HG03066 (cell line): ENCODE measurements around the gene SLC7A6.
"Not testable (repeated sequence)": the region's sequence is repeated elsewhere in the genome, so short reads cannot be mapped to it uniquely, and the experiment has no call there.

ENCODE experiments used
- ATAC-seq: cut with Tn5 transposase; IDR thresholded peaks from one replicate; pipeline ENCODE4 v1.9.1; 2021; ENCODE audit warnings: low read depth; ENCODE audit not compliant: unreplicated experiment

The SLC7A6 gene

DNA sequence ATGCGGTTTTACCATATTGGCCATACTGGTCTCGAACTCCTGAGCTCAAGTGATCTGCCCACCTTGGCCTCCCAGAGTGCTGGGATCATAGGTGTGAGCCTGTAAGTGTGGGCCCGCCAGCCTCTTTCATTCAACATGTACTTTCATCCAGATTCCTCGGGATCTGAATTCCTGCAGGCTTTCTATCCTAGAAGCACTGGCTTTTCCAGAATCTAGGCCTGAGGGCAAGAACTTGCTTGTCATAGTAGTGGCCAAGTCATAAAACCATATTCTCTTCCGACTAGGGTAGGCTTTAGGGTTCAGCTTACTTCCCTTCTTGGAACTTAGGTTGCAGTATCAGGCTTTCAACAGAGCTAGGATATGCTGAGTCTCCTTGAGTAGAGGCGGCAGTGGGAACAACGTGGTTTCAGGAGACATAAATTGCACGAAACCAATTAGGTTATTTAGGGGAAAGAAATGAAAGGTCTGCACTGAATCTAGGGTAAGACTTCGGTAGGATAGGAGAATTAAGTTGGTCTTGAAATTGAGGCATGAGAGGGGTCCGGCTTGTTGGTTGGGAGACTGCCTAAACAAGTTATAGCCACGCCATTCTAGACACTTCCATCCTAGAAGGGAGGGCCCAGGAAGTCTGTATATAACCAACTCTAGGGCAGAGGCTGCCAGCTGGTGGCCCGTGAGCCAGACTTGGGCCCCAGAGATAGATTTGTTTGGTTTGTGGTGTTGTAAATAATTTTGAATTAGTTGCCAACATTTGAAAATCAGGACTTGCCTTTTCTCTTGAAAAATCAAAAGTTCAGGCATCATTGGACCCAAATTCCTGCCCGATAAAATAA, 15.6 kb downstream of the SLC7A6 start:
- no peak for ATAC-seq

DNA sequence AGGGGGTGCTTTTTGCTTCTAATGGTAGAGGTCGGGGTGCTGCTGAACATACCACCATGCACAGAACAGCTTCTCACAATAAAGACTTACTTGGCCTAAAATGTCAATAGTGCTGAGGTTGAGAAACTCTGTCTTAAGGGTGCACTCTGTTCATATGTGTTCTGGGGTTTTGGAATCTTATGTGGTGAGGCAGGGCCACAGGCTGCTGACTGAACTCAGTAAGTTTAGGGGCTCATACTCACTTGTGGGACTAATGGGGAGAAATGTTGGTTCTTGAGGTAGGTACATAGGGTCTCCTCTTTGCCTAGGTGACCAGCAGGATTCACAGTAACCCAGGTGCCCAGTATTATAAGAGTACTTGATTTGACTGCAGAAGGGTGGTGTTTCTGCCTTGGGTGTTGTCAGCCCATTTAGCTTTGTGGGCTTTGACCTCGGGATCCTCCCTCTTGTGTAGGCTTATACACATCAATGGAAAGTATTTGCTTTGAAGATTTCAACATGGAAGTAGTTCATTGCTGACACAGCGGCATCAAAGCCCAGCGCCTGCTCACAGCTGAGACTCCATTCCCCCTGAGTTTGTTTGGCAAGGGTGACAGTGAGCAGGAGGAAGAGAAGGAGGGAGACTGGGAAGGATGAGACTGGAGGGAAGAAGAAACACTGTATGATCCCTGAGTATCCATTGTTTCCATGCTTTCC, 17.2 kb downstream of the SLC7A6 start:
- ATAC-seq: no peak

DNA sequence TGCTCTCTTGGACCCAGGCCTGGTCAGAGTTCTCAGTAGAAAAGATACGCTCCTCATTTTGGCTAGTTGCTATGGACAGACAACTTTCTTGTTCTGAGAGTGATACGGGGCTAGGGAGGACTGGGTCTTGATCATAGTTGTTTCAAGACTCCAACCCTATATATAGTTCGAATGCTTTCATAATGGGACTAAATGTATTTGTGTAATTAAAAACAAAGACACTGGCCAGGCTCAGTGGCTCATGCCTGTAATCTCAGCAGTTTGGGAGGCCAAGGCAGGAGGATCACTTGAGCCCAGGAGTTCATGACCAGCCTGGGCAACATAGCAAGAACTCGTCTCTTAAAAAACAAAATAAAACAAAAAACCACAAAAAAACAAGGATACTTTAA, 17.7 kb downstream of the SLC7A6 start:
- no peak for ATAC-seq

DNA sequence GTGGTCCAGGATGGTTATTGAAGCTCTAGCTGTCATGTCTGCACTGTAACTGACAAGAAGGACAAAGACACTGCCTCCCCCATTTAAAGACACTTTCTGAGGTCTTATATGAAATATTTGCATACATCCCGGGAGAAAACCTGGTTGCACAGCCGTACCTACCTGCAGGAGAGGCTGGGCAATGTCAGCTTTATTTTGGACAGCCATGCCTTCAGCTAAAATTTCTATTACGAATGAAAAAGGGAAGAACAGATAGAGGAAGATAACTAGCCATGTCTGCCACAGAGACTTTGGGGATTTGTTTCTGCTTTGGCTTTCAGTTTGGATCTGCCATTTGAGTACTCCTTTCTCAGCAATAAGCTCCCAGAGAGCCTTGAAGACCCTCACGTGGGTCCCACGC, 19.0 kb downstream of the SLC7A6 start:
- no peak for ATAC-seq

DNA sequence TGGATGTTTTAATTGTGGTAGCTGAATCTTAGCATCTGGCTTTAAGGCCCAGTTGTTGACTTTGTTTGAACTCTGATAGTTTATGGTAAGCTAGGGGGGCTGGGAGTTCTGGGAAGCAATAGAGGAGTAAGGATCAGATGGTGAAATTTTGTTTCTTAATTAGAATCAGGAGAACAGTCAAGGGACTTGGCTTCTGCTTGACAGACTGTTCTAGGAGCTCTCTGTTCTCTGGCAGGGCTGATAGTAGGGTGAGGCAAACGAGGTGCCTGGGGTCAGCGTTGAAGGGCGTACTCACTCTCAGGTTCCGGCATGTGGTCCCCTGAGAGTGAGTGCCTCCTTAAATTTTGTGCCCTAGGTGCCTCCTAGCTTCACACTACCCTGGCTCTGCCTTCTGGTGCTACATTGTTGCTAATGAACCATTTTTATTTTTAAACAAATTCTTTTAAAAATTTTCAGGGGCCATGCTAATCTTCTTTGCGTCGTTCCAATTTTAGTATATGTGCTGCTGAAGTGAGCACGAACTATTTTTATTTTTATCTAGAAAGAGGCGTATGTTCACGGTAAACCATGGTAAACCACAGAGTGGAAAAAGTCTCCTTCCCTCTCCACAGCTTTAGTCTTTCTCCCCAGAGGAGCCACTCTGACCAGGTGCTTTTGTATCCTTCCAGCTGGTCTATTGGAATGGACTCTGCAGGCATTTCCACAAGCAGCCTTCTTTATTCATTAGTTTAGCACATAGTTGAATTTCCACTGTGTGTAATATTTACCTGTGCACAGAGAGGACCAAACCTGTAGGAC, 19.7 kb downstream of the SLC7A6 start:
- ATAC-seq: no peak

DNA sequence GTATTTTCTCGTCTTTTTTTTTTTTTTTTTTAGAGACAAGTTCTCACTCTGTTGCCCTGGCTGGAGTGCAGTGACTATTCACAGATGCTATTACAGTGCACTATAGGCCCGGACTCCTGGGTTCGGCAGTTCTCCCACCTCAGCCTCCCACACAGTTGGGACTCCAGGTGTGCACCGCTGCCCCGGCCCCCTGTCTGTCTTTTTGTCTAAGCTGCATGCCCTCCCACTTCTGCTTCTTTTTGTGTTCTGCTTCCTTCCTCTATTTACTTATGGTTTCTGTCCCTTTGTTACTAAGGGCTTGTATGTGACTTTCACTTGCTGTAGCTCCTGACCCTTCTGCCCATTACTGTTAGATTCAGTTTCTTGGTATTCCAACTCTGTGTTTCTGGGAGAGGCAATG, 20.5 kb downstream of the SLC7A6 start:
- ATAC-seq: peak; percentile 55

DNA sequence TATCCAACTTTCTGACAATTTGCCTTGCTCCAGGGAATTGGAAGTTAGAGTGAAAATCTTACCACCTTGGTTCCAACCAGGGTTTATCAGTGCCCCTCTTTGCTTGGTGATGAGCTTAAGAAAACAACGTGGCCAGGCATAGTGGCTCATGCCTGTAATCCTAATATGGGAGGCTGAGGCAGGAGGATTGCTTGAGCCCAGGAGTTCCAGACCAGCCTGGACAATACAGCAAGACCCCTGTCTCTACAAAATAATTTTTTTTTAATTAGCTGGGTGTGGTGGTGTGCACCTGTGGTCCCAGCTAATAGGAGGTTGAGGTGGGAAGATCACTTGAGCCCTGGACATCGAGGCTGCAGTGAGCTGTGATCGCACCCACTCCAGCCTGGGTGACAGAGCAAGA, 21.4 kb downstream of the SLC7A6 start:
- ATAC-seq: no peak

DNA sequence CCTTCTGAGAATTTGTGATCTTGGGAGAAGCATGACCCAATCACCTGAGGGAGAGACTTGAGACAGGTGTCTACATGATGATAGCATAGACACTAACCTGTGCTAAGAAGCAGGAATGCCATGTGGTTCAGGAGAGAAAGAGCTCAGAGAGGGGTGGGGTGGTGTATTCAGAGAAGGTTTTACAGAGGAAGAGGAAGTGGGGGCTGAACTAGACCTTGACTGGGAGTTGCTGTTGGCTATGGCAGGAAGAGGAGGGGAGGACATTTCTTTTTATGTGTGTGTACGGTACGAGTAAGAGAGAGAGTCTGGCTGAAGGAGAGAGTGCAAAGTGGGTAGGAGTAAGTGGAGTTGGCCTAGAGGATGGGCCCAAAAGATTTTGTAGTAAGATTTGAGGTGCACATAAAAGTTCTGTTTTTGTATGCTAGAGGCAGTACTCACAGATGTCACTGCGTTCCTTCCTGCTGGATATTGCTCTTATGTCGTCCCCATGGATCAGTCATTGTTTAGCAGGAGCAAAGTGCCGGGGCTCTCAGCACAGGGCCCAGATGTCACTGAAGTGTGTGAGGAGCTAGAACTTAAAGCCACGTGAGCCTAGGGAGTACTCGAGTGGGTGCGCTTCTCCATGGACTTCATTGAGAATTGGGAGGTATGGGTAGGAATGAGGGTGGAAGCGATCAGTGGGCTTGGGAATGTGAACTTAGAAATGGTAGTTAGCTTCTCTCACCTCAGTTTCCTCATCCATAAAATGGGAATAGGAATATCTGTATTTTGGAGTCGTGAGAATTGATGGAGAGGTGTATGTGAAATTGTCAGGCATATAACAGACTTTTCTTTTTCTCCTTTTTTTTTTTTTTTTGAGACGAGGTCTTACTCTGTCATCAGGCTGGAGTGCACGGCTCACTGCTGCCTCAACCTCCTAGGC, 22.1 kb downstream of the SLC7A6 start:
- no peak for ATAC-seq

DNA sequence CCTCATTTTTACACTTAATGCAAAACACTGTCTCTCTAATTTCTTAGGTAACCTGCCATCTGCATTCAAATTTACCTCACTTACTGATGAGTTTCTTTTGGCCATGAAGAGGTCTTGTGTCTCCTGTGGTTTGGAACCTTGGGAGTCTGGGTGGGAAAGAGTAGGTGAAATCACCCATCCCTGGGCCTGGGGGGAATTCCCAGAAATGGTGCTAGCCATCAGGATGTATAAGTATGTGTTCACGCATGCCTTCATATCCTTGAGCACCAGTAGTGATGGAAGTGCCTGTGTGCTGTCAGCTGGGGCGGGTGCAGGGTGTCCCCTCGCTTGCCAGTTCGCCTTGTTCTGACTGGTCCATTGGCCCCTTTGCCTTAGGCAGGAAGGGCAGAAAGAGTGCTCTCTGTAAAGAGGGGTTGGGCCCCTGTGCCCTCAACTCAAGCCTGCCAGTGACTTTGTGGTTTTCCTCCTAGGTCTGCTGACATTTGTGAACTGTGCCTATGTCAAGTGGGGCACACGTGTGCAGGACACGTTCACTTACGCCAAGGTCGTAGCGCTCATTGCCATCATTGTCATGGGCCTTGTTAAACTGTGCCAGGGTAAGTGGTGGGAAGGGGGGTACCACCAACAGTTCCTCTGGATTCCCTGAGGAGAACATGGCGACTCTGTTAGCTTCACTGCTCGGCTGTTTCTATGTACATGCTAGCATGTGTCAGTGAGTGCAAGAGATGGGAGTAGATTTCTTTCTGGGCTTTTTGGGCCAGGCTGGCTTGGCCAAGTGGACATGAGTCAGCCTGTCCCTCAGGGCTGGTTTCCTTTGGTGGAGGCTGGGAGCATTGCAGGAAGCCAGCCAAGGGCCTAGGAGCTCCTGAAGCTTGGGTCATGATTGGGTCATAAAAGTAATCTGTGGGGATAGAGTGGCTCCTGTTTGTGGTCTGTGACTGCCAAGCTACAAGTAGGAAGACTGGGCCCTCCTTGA, 23.2 kb downstream of the SLC7A6 start:
- ATAC-seq: no peak

DNA sequence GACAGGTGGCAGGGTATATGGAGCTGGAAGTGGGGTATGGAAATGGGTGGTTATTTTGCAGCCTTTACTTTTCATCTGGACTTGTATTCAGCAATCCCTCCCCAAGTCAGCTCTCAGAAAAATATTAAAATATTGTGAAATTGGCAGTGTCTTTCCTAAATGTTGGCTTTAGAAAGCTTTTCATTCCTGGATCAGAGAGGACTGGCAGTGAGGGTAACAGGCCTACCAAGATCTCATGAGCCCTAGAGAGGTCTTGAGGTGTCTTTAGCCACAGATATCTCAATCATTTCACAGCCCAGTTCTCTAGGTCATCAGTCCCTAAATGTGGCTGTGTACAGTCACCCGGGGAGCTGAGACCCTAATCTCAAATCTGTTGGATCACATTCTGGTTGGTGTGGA, 23.9 kb downstream of the SLC7A6 start:
- no peak for ATAC-seq

DNA sequence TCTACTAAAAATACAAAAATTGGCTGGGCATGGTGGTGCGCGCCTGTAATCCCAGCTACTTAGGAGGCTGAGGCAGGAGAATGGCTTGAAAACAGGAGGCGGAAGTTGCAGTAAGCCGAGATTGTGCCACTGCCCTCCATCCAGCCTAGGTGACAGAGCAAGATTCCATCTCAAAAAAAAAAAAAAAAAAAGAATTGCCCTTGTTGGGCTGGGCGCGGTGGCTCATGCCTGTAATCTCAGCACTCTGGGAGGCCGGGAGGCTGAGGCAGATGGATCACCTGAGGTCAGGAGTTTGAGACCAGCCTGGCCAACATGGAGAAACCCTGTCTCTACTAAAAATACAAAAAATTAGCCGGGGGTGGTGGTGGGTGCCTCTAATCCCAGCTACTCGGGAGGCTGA, 24.5 kb downstream of the SLC7A6 start:
- not testable (repeated sequence) for ATAC-seq

DNA sequence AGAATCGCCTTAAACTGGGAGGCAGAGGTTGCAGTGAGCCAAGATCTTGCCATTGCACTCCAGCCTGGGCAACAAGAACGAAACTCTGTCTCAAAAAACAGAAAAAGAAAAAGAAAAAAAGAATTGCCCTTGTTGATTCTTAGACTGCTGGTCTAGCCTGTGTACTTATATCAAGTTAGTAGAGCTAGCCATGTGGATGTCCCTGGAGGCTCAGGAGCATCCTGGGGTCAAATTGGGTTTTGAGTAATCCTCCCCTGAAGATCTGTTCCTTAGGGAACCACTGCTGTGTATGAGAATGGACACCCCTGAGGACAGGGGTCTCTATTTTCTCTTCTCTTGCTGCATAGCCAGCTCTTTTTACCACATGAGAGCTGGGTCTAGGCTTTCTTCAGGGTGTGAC, 24.9 kb downstream of the SLC7A6 start:
- ATAC-seq: no peak

DNA sequence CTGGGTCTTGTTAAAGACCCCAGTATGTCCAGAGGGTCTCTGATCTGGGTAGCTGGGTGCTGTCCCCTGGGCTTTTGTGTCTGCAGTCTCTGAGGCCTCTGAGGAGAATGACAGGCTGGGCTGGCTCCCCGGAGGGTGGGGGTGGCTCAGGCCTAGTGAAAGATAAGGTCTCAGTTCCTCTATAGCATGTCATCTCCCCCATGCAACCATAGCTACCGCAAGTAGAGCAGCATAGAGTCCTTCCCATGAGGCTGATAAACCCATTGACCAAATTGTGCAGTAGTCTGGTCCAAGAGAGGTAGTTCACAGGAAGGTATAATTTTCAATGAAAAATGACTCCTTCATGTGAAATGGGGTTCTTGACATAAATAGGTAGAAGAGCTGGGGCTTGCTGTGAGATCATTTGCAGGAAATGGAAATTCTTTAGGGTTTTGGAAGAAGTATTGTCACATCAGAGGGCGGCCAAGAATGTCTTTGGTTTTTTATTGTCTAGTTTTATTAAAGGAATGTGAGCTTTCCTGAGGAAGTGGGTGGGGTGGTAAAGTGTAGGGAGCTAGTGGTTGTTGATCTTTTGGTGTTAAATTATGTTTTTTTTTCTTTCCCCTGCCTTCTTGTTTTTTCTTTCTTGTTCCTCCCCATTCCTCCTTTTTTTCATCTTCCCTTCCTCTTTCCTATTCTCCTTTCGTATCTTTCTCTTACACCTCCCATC, 25.4 kb downstream of the SLC7A6 start:
- ATAC-seq: peak; percentile 74

DNA sequence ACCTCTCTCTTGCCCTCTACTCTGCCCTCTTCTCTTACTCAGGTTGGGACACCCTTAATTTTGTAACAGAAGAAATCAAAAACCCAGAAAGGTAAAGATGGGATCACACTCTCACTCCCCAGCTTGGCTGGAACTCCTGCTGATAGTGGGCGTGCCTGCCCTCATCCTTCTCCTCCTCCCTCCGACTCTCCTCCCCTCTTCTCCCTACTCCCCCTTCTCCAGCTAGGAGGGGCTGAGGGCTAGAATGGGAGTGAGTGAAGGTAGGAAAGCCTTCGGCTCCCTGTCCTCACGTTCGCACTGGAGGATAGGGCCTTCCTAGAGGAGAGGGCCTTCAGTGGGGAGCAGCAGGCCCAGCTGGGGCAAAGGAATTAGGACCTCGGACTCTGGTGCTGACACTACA, 26.1 kb downstream of the SLC7A6 start:
- ATAC-seq: no peak

DNA sequence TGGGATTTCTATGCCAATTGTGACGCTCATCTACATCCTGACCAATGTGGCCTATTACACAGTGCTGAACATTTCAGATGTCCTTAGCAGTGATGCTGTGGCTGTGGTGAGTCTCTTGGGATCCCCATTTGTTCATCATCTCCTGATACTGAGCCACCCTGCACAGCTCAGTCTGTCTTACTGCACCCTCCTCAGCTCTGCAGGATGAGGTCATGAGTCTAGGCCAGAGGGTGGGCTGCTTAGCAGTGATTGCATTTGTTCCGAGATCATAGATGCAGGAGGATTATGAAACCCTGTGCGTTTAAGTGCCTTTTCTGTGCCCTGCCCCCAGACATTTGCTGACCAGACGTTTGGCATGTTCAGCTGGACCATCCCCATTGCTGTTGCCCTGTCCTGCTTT, 26.9 kb downstream of the SLC7A6 start:
- ATAC-seq: no peak

DNA sequence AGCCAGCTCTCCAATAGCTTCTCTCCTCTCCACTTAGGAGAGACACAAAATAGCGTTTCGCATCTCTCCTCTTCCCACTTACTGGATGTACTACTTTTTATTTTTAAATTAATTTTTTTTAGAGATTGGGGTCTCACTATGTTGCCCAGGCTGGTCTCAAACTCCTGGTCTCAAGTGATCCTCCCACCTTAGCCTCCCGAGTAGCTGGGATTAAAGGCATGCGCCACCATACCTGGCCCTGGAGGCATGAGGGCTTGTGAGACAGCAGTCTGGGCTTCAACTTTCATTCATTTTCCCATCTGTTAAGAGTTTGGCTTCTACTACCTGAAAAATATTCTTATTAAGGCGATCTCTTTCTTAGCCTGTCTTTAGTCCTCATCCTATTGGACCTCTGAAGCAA, 28.1 kb downstream of the SLC7A6 start:
- ATAC-seq: no peak

DNA sequence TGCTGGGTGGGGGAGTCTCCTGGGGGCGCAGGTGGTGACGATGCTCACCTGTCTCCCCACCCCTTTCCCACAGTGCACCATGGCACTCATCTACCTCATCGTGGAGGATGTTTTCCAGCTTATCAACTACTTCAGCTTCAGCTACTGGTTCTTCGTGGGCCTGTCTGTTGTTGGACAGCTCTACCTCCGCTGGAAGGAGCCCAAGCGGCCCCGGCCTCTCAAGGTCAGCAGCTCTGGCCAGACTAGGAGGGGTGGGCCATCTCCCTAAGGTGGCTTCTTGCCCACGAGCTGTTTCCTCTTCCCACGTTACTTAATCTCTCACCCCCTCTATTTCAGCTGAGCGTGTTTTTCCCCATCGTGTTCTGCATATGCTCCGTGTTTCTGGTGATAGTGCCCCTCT, 32.0 kb downstream of the SLC7A6 start:
- ATAC-seq: no peak

DNA sequence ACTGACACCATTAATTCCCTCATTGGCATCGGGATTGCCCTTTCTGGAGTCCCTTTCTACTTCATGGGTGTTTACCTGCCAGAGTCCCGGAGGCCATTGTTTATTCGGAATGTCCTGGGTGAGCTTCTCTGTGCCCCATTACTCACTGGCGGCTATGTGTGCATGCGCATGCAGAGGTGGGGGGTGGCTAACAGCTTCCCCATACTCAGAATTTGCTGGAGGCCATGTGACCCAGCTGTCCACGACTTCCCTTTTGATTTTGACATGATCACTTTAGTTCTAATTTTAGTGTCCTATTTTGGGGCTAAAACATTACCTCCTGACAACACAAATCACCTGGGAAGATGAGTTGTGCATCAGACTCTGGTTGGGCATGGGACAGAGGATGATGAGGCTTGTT, 32.4 kb downstream of the SLC7A6 start:
- ATAC-seq: no peak

DNA sequence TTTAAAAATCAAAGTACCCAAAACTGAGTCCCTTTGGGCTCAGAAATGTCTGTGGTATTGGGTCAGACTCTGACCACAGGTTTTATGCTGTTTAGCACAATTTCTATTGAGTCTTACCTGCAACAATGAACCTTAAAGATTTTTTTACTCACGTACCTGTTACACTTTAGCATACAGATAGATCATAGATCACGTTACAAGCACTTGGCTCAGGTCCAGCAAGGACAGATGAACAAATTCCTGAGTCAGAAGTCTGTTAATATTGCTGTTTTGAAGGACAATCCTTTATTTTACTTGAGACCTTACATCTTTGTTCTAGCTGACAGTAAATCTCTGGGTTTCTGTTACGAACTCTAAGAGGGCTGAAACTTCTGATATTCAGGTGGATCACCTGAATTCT, 33.6 kb downstream of the SLC7A6 start:
- no peak for ATAC-seq
